Parathyroid adenoma (tissue), 2 donors: ENCODE results near the gene PRR19.

ENCODE experiments used
- H2AFZ ChIP-seq: fragments of 300-600 bp; sonication (generic); one replicate; pipeline ENCODE4 v1.7.0; 2017; ENCODE audit warnings: antibody characterized with exemption, mild to moderate bottlenecking
- H3K27ac ChIP-seq: fragments of 300-600 bp; sonication (generic); one replicate; pipeline ENCODE4 v1.7.0; 2017
- H3K27me3 ChIP-seq: fragments of 300-600 bp; sonication (generic); one replicate; pipeline ENCODE4 v1.7.0; 2017; ENCODE audit warnings: low read length; ENCODE audit not compliant: control insufficient read depth, insufficient read depth
- H3K36me3 ChIP-seq: fragments of 300-600 bp; sonication (generic); one replicate; pipeline ENCODE4 v1.7.0; 2017; ENCODE audit warnings: low read length; ENCODE audit not compliant: control insufficient read depth, insufficient read depth
- H3K4me1 ChIP-seq: fragments of 300-600 bp; sonication (generic); one replicate; pipeline ENCODE4 v1.7.0; 2017; ENCODE audit warnings: control low read depth
- H3K4me2 ChIP-seq: fragments of 300-600 bp; sonication (generic); one replicate; pipeline ENCODE4 v1.7.0; 2017; ENCODE audit warnings: low read length
- H3K4me3 ChIP-seq: fragments of 300-600 bp; sonication (generic); one replicate; pipeline ENCODE4 v1.7.0; 2017; ENCODE audit warnings: low read depth, low read length
- H3K79me2 ChIP-seq: fragments of 300-600 bp; sonication (generic); one replicate; pipeline ENCODE4 v1.7.0; 2017; ENCODE audit warnings: control low read depth
- H3K9ac ChIP-seq: fragments of 300-600 bp; sonication (generic); one replicate; pipeline ENCODE4 v1.7.0; 2017; ENCODE audit warnings: mild to moderate bottlenecking
- H3K9me3 ChIP-seq: fragments of 300-600 bp; sonication (generic); one replicate; pipeline ENCODE4 v1.7.0; 2017; ENCODE audit warnings: low read length; ENCODE audit not compliant: control insufficient read depth
- TF ChIP-seq, protein P1 (sequence below): fragments of 300-600 bp; sonication (generic); IDR thresholded peaks from one replicate; pipeline ENCODE4 v1.7.0; 2017; ENCODE audit warnings: antibody characterized with exemption, mild to moderate bottlenecking
- donor health status: primary hyperparathyroidism.

PRR19 gene

DNA sequence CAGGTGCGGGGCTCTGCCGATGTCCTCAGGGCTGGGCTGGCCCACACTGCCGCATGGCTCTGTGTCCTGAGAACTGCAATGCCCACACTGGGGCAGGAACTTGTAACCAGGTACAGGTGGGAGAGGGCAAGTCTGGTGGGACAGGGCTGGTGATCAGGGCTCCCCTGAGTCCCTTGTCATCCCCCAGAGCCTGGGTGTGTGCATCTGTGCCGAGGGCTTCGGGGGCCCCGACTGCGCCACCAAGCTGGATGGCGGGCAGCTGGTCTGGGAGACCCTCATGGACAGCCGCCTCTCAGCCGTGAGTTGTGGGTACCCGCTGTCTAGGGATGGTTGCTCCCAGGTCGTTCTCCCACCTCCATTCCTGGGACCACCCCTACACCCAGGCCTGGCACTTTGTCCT is 54.0 kb downstream of the PRR19 start:
- no peak overlapping the region for H3K4me2 ChIP-seq
- no peaks in the 10 kb centered on the region for H3K36me3 ChIP-seq
- no peaks in the 10 kb centered on the region for H3K79me2 ChIP-seq
- no peak overlapping the region for H3K4me3 ChIP-seq
- no peaks in the 10 kb centered on the region for H3K27me3 ChIP-seq
- H3K9ac ChIP-seq: no peak overlapping the region
- H3K27ac ChIP-seq: no peak overlapping the region
- no peaks in the 10 kb centered on the region for H3K9me3 ChIP-seq
- TF ChIP-seq, protein P1, sequence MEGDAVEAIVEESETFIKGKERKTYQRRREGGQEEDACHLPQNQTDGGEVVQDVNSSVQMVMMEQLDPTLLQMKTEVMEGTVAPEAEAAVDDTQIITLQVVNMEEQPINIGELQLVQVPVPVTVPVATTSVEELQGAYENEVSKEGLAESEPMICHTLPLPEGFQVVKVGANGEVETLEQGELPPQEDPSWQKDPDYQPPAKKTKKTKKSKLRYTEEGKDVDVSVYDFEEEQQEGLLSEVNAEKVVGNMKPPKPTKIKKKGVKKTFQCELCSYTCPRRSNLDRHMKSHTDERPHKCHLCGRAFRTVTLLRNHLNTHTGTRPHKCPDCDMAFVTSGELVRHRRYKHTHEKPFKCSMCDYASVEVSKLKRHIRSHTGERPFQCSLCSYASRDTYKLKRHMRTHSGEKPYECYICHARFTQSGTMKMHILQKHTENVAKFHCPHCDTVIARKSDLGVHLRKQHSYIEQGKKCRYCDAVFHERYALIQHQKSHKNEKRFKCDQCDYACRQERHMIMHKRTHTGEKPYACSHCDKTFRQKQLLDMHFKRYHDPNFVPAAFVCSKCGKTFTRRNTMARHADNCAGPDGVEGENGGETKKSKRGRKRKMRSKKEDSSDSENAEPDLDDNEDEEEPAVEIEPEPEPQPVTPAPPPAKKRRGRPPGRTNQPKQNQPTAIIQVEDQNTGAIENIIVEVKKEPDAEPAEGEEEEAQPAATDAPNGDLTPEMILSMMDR: no peak
- H3K4me1 ChIP-seq: no peaks in the 10 kb centered on the region
- H2AFZ ChIP-seq: no peak overlapping the region

GRCh38 chr19:42356686-42357085 is 54.8 kb downstream of the PRR19 start:
- H3K9me3 ChIP-seq: no peaks in the 10 kb centered on the region
- no peaks in the 10 kb centered on the region for H3K36me3 ChIP-seq
- H2AFZ ChIP-seq: no peak overlapping the region
- H3K79me2 ChIP-seq: no peaks in the 10 kb centered on the region
- no peak overlapping the region for H3K4me2 ChIP-seq
- H3K4me1 ChIP-seq: no peaks in the 10 kb centered on the region
- no peak overlapping the region for H3K27ac ChIP-seq
- no peaks in the 10 kb centered on the region for H3K27me3 ChIP-seq
- no peak overlapping the region for H3K9ac ChIP-seq
- H3K4me3 ChIP-seq: no peak overlapping the region
- TF ChIP-seq, protein P1: no peak

DNA sequence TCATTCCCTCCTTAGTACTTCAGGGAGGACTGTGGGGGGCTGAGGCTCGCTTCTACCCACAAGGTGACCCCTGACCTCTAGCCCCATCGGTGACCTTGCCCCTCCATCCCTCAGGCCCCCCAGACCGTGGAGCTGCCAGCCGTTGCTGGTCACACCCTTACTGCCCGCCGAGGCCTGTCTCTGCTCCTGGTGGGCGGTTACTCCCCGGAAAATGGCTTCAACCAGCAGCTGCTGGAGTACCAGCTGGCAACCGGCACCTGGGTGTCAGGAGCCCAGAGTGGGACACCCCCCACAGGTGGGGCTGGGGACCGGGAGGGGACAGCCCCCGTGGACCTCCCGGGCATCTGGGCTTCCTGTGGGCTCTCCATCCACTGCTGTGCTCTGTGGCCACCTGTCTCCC is 55.4 kb downstream of the PRR19 start:
- Histone ChIP-seq H2AFZ (no peak overlapping the region), H3K36me3 (no peaks in the 10 kb centered on the region), H3K4me2 (no peak overlapping the region), H3K27me3 (no peaks in the 10 kb centered on the region), H3K9ac (no peak overlapping the region), H3K27ac (no peak overlapping the region), H3K4me1 (no peaks in the 10 kb centered on the region), H3K4me3 (no peak overlapping the region), H3K9me3 (no peaks in the 10 kb centered on the region), H3K79me2 (no peaks in the 10 kb centered on the region)
- TF ChIP-seq, protein P1: no peak
